ENCODE results near the gene MIPOL1.
"Not testable (repeated sequence)": the region's sequence is repeated elsewhere in the genome, so short reads cannot be mapped to it uniquely, and the experiment has no call there.

Gene MIPOL1

DNA sequence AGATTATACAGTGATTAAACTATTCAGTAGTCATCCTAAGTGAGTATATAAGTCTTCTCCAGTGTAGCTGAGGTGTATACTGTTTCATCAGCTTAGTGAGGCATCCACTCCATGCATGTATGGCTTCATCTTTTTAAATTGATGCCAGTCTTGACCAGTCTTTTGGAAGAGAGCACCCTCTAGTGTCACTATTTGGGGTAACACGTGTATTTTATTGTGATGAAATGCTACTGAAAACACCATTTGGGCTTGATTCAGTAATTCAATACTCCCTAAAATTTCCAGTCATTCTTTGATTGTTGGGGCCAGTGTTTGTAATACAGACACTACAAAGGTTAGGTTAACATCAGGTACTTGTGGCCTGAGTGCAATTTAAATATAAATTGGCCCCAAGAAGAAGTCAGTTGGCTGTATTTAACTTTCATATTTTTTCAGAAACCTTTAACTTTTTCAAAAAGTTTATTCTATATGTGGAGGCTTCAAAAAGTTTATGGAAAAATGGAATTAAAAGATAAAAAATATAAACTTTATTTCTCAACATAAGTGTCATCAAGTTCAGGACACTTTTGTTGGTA, 35.3 kb downstream of the MIPOL1 start:
- no peak for DNase-seq (ENCODE audit: low read depth in 2 of 2)

DNA sequence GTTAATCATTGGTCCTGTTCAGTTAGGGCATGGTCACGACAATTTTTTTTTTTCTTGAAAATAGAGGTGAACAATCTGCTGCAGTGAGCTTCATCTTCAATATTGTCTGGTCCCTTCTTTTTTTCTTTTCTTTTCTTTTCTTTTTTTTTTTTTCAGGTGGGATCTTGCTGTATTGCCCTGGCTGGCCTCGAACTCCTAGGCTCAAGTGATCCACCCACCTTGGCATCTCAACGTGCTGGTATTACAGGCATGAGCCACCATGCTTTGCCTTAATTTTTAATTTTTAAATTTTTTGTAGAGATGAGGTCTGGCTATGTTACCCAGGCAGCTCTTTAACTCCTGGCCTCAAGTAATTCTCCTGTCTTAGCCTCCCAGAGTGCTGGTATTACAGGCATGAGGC, 36.5 kb downstream of the MIPOL1 start:
- no peak for DNase-seq (ENCODE audit: low read depth in 2 of 2)

DNA sequence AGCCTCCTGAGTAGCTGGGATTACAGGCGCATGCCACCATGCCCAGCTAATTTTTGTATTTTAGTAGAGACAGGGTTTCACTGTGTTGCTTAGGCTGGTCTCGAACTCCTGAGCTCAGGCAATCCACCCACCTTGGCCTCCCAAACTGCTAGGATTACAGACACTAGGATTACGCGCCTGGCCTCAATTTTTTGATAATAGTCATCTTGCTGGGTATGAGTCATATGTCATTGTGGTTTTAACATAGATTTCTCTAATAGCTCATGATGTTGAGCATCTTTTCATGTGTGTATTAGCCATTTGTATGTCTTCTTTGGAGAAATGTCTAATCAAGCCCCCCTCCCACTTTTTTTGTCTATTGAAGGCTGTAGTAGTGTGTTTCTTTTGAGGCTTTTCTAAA, 38.3 kb downstream of the MIPOL1 start:
- DNase-seq (ENCODE audit: low read depth in 2 of 2), result not testable (repeated sequence)

DNA sequence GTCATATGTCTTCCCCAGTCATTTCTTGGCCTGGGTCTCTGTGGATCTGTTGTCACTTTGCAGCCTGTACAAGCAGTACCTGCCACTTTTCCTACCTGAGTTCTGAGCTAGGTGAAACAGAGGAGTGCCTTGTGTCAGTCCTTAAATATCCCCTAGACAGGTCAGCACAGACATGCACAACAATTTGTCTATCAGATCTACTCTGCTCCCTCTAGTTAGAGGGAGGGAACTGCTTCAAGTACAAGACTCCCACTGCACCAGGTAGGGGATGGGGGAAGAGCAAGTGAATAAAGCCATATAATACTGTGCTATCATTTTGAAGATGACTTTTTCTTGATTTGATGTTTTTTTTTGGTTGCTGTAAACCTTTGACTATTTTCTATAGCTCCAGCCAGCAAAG, 39.4 kb downstream of the MIPOL1 start:
- DNase-seq (ENCODE audit: low read depth in 2 of 2), result no peak

DNA sequence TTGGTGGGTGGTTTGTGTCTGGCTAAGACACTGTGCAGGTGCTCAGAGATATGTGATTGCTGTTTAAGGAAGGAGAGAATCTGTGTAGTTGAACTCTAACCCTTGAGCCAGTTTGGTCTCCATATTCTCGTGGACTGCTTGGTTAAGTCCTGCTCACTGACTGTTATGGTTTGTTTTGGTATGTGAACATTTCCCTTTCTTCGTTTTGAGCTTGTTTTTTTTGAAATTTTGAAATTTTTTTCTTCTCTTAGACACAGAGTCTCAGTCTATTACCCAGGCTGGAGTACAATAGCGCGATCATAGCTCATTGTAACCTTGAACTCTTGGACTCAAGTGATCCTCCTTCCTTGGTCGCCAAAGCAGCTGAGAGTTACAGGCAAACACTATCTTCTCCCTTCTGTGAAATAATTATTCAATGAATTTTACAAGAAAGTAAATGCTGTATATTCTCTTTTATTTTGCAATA, 40.0 kb downstream of the MIPOL1 start:
- no peak for DNase-seq (ENCODE audit: low read depth in 2 of 2)

DNA sequence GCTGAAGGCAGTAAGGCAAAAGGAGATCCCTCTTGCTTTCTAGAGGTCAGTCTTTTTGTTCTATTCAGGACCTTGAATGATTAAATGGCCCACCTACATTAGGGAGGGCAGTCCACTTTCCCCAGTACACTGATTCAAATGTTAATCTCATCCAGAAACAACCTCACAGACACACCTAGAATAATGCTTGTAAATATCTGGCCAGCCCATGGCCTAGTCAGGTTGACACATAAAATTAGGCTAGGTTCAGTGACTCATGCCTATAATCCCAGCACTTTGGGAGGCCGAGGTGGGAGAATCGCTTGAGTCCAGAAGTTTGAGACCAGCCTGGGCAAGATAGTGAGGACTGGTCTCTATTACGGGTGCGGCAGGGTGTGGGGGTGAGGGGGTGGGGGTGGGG, 43.5 kb downstream of the MIPOL1 start:
- no peak for DNase-seq (ENCODE audit: low read depth in 2 of 2)

DNA sequence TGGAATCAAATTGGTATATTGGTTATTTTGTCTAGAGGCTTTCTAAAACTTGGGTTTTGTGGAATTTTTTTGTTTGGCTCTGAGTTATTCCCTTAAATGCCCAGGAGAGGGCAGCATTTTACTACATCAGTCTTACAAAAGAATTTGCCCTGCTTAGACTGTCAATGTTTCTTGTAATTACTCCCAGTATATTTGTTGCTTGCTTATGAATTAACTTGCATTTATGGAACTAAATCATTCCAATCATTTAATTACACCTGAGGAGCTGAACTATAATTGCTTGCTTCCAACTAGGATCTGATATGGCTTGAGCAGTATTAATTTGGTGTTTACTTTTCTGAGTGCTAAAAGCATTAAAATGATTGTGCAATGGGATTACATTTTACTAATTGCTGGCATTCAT, 48.7 kb downstream of the MIPOL1 start:
- DNase-seq (ENCODE audit: low read depth in 2 of 2), result no peak

DNA sequence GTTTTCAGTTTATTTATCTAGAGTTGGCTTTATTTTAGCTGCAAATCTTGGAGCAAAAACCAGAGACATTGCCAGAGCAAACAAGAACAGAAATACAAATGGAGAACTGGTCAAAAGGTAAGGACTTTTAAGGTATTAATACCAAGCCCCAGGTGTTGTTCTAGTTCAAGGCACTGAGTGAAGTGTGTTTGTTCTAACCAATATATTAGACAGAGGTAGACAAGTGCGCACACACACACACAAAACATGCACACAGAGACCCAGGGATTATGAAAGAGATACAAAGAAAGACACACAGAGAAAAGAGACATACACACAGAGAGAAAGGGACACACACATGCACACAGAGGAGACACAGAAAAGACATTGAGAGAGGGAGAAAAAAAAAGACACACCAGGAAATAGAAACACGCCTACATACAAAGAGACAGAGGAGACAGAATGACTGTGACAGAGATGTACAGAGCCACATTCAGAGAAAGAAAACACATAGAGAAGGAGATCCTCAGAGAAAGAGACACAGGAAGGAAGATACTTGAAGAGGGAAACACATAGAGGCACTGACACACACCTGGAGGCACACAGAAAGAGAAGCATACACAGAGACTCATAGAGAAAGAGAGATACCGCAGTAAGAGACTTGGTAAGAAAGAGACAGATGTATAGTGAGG, 50.2 kb downstream of the MIPOL1 start:
- DNase-seq (ENCODE audit: low read depth in 2 of 2), result no peak

DNA sequence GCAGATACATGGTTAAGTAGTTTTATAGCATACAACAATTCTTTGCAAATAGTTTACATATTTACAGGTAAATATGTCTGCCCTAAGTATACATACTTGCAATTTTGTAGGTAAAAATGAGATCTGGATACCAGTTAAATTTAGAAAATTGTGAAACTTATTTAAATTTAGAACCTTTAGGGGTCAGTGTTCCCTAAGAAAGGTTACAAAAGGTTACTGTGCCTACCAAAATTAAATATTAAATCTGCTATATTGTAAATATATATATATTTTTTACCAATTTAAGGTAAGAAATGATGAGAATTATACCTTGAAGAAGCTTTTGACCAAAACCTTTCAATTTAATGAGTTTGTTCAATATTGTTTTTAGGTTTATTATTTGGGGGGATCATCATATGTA, 54.0 kb downstream of the MIPOL1 start:
- no peak for DNase-seq (ENCODE audit: low read depth in 2 of 2)

DNA sequence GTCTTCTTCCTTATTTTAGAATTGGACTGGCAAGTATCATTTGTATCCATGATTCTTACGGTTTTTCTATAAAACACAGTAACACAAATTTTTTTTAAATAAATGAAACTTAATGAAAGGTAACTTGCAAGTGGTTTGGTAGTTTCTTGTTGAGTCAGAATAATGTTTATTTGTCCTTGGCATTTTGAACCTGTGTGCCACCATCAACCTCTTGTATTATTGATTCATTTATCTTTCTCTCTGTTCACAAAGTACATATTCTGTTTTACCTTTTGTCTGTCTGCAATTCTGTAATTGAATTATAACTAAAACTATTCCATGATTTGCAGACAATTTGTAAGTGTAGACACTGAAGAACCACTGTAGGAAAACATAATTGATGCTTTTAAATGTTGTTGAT, 54.7 kb downstream of the MIPOL1 start:
- DNase-seq (ENCODE audit: low read depth in 2 of 2), result no peak

DNA sequence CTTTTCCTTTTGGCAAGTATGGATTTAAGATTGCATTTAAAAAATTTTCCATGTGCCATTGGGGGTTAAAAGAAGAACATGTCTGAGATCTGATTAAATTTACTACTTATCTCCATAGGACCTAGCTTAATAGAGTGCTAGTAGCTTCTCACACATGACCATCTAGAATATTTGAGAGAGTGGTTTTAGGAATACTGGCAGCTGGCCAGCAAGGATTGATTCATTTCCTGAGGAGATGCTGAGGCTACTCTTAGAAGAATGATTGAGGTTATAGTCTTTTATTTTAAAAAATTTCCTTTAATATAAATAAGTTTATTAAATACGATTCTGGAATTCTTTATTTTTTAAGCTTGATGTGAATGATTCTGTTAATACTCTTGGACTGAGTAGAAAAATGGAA, 56.2 kb downstream of the MIPOL1 start:
- no peak for DNase-seq (ENCODE audit: low read depth in 2 of 2)

DNA sequence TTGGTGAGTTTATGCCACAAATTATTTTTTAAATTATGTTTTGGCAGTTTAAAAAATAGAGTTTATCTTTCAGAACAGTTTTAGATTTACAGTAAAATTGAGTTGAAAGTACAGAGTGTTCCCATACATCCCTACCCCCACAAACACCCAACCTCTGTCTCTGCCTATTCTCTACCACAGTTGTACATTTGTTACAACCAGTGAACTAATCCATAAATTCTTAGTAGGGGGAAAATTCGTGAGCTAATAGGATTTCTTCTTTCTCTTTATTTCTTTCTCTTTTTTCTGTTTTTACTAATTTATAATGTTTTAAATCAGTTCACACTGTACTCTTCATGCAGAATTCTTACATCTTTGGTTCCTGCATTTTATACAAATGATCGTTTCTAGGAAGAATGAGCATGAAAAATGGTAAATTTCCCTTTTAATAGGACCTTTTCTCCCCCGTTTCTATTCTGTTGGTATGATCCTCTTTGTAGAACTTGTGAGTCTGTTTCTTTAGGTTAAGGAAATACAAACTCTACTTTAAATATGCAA, 56.7 kb downstream of the MIPOL1 start:
- DNase-seq (ENCODE audit: low read depth in 2 of 2), result no peak

DNA sequence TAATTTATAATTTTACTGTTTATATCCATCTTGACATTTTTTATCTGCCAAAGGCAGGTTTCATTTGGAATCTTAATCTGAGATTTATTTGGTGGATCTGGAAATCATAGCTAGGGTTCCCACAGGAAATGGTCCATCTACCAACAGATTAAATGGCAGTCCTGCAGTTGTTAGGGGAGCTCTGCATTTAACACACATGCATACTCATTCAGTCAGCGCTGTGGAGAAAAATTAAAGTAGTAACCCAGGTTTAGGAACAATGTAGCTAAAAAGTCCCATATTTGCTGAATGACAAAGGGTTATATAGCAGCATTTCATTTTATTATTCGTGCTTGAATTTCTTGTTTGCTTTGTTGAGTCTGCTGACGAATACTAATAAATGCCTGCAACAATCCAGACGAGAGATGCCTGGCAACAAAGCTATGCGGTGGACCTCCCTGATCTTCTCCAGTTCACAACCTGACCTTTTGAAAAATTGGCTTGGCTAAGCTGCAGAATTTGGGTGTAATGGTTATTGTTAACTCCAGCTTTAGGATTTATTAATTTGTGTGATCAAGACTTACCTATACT, 59.8 kb downstream of the MIPOL1 start:
- DNase-seq (ENCODE audit: low read depth in 2 of 2), result no peak

DNA sequence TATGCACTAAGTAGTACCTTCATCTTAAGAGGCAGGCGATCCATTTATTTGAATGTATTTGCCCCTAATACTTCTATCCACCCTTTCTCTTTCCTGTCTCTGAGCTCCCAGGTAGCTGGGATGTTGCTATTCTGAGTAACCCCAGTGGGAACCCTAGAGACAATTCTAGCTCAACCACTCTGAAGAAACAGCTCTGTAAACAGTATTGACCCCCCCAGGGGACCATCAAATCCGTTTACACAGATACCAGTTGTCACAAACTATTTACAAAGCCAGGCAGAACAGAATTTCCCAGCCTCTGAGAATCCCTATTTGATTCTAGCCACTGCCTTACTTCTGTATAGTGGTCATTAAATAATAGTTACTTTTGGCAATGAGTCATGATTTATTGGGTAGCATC, 64.9 kb downstream of the MIPOL1 start:
- DNase-seq (ENCODE audit: low read depth in 2 of 2), result no peak

DNA sequence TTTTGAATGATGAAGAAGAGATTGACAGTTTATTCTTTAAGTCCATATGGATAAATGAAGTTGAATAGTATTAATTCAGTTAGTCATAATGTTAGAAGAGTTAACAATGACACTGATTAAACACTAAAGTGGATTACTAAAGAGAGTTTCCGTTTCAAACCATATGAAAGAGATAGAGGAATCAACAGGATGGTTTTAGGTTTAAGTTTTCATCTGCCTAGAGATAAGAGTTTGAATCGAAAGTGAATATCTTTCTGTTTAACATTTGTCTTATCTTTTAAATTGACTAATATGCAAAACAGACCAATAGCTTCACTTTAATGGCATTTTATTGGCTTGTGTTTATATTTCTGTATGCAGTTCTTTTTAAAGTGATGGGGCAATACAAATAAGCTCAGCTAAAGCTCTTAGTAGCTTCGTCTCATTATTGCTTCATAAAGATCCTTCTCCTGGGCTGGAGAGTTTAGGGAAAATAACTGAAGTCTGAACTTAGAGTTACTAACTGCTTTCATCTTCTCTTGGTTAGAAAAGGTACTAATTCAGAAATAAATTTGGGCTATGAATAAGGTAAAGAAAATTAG, 66.0 kb downstream of the MIPOL1 start:
- no peak for DNase-seq (ENCODE audit: low read depth in 2 of 2)

DNA sequence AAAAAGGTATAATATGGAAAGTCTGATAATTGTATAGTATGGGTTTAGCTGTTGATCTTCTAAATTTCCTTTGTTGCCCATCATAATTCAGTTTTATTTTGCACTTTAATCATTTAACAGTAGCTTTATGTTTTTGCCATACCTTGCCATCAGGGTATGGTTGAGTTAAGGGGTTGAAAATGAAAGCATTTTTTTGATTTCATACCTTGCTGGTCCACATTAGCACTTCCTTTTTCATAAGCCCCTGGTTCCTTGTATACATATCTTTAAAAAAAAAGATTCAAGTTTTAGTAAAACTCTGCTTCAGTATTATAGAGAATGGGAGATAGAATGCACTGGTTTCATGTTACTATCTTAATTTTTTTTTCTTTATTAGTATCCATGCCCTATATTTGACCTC, 71.1 kb downstream of the MIPOL1 start:
- no peak for DNase-seq (ENCODE audit: low read depth in 2 of 2)

DNA sequence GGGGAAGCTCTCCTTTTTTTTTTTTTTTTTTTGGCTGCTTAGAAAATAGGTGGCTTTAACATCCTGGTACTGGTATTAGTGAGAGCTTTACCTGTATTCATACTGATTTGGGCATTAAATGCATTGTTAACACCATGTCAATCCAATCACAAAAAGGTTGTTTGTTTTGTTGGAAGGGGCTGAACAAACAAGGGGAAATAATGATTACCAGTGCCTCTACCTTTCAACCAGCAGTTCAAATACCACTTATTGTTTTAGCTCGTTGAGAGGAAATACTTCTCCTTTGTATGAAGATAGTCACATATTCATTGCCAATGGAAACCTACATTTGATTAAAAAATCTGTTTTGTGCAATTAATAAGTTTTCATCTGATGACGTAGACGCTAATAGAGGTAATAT, 72.9 kb downstream of the MIPOL1 start:
- DNase-seq (ENCODE audit: low read depth in 2 of 2), result no peak

DNA sequence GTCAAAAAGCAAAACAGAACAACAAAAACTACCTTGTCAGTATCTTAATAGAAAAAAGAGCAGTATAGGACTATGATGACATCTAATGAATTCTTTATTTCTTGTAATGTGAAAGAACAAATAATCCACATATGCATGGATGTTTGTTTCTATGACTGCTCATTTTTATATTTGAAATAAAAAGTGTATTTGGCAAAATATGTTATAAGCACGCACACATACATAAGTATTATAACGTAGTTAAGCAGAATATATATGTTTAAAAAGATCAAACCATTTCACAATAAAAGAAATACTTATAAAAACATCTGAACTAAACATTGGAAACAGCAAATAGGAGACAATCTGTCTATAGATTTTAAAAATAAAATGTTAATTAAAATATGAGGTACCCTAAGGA, 74.8 kb downstream of the MIPOL1 start:
- DNase-seq (ENCODE audit: low read depth in 2 of 2), result no peak

DNA sequence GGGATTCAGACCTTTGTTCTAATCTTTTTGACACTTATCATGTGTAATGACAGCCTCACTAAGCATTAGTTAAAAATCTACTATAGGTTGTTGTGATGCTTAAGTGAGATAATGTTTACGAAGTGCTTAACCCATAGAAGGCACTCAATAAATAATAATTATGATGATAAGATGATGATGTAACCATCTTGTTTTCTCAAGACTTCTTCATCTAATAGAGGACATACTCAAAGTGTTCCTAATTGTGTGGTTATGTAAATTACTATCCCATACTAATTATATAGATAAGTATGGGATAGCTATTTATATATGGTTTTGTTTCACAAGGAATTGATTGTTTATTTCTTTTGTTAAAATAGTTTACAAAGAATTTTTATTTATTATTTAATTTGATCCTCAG, 76.9 kb downstream of the MIPOL1 start:
- no peak for DNase-seq (ENCODE audit: low read depth in 2 of 2)

DNA sequence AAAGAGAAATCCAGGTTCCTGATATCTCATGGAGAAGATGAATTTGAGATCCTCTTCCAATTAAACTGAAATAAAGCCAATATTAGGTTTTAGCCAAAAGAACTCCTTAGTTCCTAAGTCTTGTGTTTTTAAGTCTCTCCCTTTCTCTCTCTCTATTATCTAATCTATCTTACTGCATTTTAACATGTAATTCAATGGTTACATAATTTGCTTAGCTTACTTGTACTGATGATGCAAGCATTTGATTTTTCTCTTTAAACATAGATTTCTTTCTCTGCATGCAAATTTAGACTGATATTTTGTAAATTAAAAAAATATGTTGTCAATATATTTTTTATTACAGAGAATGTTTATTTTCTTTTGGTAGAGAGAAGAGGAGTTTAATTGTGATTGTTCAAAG, 78.2 kb downstream of the MIPOL1 start:
- no peak for DNase-seq (ENCODE audit: low read depth in 2 of 2)

DNA sequence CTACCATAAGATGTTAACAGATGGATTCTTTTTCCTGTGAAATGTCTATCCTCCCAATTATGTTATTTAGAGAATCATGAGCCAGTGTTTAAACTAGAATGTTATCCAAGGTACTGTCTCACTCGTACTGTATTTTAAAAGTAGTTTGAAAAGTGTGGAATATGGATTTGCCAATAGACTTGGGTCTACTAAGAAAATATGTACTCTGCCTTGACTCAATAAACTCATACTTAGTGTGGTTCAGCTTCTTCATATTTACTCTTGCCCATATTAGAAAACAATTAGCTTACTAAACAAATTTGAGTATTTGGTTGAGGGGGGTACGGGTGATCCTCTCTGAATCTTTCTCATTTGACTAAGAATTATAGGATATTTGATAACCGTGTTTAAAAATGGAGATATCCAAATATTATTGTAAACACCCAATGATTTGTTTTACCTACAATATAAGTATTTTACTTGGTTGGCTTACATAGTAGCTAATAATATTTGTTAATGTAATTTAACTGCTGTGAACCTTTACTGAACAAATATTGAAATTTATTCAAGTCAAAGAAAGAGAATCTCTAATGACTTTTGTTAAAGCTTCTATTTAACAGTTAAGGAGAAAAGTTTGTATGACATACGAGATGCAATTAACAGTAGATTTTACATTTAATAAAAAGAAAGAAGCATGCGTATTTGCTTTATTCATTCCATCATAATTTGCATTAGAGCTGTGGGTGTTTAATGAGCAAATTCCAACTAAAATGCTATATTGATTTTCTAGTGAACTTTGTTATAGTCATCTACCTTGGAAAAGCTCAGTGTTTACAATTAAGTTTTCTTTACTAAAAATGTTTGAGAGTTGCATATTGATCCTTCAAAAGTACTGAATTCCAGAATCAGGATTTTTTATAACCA, 81.2 kb downstream of the MIPOL1 start:
- no peak for DNase-seq (ENCODE audit: low read depth in 2 of 2)

DNA sequence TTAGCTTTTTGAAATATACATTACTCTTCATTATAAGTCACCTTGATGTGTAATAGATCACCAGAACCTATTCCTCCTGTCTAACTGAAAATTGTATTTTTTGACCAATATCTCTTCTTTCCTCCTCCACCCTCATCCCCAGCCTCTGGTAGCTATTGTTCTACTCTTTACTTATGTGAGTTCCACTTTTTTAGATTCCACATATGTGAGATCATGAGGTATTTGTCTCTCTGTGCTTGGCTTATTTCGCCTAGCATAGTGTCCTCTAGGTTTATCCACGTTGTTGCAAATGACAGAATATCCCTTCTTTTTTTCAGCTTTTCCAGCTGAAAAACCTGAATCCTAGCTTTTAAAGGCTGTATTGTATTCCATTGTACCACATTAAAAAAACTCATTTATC, 82.1 kb downstream of the MIPOL1 start:
- no peak for DNase-seq (ENCODE audit: low read depth in 2 of 2)

Data from stimulated activated CD4-positive, alpha-beta T cell treated with anti-CD3 and anti-CD28 coated beads, Interleukin-1b, Interleukin-23, amount 100 ng/mL, for 4 hours (primary cell).